ENCODE measurements around the gene CNTFR.

Gene CNTFR

GRCh38 chr9:34566322-34566721, 23.2 kb downstream of the CNTFR start:
- peaks cover 0 to 53% of the 10 kb centered on the region in 2 donors for H3K27me3 ChIP-seq
- H3K9me3 ChIP-seq, result peaks cover 0 to 4% (median 0%) of the 10 kb centered on the region in 3 donors
- no peak overlapping the region for H3K4me3 ChIP-seq
- H3K36me3 ChIP-seq, result no peaks in the 10 kb centered on the region
- TF ChIP-seq CTCF (IDR thresholded peaks at IDR 0.05), result no peak
- no peak overlapping the region for H3K27ac ChIP-seq
- H3K4me1 ChIP-seq, result no peaks in the 10 kb centered on the region
- no peak for DNase-seq
- intact Hi-C loops (cut with DNase I; ENCODE audit: low total_unique reads), result no loop called here

GRCh38 chr9:34565856-34566255, 23.7 kb downstream of the CNTFR start:
- intact Hi-C loops (cut with DNase I; ENCODE audit: low total_unique reads), result no loop called here
- no peak for TF ChIP-seq CTCF (IDR thresholded peaks at IDR 0.05)
- no peak for DNase-seq
- no peak overlapping the region for H3K27ac ChIP-seq
- H3K9me3 ChIP-seq, result peaks cover 0 to 4% (median 0%) of the 10 kb centered on the region in 3 donors
- no peak overlapping the region for H3K4me3 ChIP-seq
- no peaks in the 10 kb centered on the region for H3K36me3 ChIP-seq
- H3K4me1 ChIP-seq, result no peaks in the 10 kb centered on the region
- peaks cover 0 to 55% of the 10 kb centered on the region in 2 donors for H3K27me3 ChIP-seq

- TF ChIP-seq CTCF (IDR thresholded peaks at IDR 0.05), result no peak
- intact Hi-C loops (cut with DNase I; ENCODE audit: low total_unique reads), result no loop called here
Measured at GRCh38 chr9:34564617-34565016, 24.9 kb downstream of the CNTFR start.

GRCh38 chr9:34563262-34563661, 26.3 kb downstream of the CNTFR start:
- H3K9me3 ChIP-seq, result peaks cover 0 to 4% (median 0%) of the 10 kb centered on the region in 3 donors
- peaks cover 0 to 13% (median 3%) of the 10 kb centered on the region in 4 donors for H3K4me1 ChIP-seq
- DNase-seq, result no peak
- peaks cover 0 to 68% of the 10 kb centered on the region in 2 donors for H3K27me3 ChIP-seq
- TF ChIP-seq CTCF (IDR thresholded peaks at IDR 0.05), result no peak
- no peaks in the 10 kb centered on the region for H3K36me3 ChIP-seq
- no peak overlapping the region for H3K4me3 ChIP-seq
- H3K27ac ChIP-seq, result no peak overlapping the region
- intact Hi-C loops (cut with DNase I; ENCODE audit: low total_unique reads), result no loop called here

More at GRCh38 chr9:34564617-34565016, 24.9 kb downstream of the CNTFR start:
- Histone ChIP-seq H3K27me3 (peaks cover 0 to 61% of the 10 kb centered on the region in 2 donors), H3K4me1 (peaks cover 0 to 7% (median 1%) of the 10 kb centered on the region in 4 donors), H3K36me3 (no peaks in the 10 kb centered on the region), H3K4me3 (no peak overlapping the region), H3K9me3 (peaks cover 0 to 4% (median 0%) of the 10 kb centered on the region in 3 donors), H3K27ac (no peak overlapping the region)
- DNase-seq, result no peak

GRCh38 chr9:34562135-34562745, 27.3 kb downstream of the CNTFR start:
- H3K4me1 ChIP-seq, result peaks cover 0 to 13% (median 3%) of the 10 kb centered on the region in 4 donors
- no peak overlapping the region for H3K4me3 ChIP-seq
- H3K27me3 ChIP-seq, result peaks cover 0 to 74% of the 10 kb centered on the region in 2 donors
- intact Hi-C loops (cut with DNase I; ENCODE audit: low total_unique reads), result no loop called here
- peak in 1 of 2 experiments; percentile 12 for TF ChIP-seq CTCF (IDR thresholded peaks at IDR 0.05)
- peaks cover 0 to 4% (median 0%) of the 10 kb centered on the region in 3 donors for H3K9me3 ChIP-seq
- H3K36me3 ChIP-seq, result no peaks in the 10 kb centered on the region
- no peak for DNase-seq
- H3K27ac ChIP-seq, result no peak overlapping the region

All from tibial artery (tissue), 4 donors.